ENCODE measurements around the gene AGBL3.
"Not testable (repeated sequence)": the region's sequence is repeated elsewhere in the genome, so short reads cannot be mapped to it uniquely, and the experiment has no call there.

The AGBL3 gene

GRCh38 chr7:135076882-135077281 lies 90.6 kb downstream of the AGBL3 start:
- DNase-seq (ENCODE audit: low spot score), result no peak

- no peak for DNase-seq (ENCODE audit: low spot score)
Measured at GRCh38 chr7:135077642-135078041, 91.3 kb downstream of the AGBL3 start.

DNA sequence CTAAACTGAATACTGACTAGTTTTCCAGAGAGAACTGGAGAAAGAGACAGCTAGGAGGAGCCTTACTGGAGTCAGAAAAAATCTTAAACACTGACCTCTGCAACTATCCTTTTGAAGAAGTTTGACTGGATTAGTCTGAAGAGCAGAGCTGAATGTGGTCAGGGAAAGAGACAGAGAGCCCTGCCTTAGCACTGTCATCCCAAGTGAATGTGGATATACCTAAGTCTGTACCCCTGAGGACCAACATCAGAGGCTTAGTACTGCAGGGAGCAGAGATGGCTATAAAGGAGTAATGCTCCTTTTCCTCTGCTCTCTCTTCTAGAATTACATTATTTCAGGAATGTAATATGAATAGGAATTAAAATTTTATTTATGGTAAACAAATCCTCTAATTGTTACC lies 91.7 kb downstream of the AGBL3 start:
- no peak for DNase-seq (ENCODE audit: low spot score)

- no peak for DNase-seq (ENCODE audit: low spot score)
Measured at GRCh38 chr7:135079068-135079467, 92.8 kb downstream of the AGBL3 start.

DNA sequence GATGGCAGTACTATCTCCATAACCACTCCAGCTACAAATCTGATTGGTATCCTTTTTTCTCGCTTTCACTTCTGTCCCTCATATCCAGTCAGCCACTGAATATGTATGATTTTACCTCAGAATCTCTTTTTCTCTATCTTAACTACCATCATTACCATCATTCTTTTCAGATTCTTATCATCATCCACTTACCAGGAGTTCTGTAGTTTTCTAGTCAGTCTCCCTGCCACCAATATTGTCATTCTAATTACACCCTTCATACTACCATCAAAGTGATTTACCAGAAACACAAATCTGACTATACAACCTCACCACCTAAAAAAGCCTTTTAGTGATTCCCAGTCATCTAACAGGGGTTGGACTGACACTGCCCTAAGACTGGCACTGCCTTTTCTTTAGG lies 96.7 kb downstream of the AGBL3 start:
- no peak for DNase-seq (ENCODE audit: low spot score)

- DNase-seq (ENCODE audit: low spot score), result no peak
Measured at GRCh38 chr7:135088566-135088965, 102.3 kb downstream of the AGBL3 start.

GRCh38 chr7:135091717-135092116 lies 105.4 kb downstream of the AGBL3 start:
- DNase-seq (ENCODE audit: low spot score), result no peak

DNA sequence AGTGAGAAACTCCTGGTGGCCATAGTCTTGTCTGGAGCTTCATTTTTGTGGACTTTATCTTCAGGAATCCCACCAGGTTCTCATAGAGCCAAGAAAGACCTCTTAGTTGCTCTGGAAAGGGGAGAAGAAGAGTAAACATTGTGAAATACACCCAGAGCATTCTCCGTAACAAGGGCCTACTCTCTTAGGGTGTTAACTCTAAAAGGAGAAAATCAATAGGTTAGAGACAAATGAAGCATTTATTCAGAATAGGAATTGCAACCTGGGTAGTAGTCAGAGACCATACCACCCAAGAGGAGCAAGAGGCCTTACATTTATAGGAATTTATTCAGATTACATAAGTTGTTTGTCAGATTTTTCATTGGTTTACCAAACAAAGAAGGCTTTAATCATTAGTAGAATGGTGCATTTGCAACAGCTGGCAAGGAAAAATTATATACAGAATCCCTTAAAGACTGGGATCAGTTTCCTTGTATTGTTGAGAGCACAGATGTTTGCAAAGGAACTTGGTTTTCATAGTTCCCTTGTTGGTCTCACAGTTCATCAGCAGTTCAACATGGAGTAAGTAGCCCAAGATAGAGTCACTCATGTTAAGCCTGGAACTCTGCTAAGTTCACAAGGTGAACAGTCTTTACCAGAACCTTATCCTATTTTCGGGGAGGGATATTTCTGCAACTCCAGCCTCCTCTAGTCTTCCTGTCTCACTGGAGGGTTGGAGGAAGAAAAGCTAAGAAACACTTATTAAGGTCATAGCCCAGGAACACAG lies 108.3 kb downstream of the AGBL3 start:
- no peak for DNase-seq (ENCODE audit: low spot score)

- no peak for DNase-seq (ENCODE audit: low spot score)
Measured at GRCh38 chr7:135095450-135095849, 109.1 kb downstream of the AGBL3 start.

DNA sequence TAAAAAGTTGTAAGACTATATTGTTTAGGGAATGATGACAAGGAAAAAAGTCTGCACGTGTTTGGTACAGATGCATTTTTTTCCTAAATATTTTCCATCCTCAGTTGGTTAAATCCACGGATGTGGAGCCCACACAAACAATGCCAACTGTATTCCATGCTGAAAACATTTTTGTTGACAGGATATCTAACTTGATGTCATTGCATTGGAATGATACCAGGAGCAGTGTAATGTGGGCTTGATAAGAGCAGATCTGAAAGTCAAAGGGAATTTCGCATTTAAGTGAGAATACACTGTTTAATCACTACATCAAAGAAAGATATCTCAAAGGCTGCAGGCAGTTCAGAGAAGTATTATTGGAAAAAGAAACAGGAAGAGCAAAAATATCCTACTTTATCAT lies 112.1 kb downstream of the AGBL3 start:
- DNase-seq (ENCODE audit: low spot score), result no peak

- DNase-seq (ENCODE audit: low spot score), result no peak
Measured at GRCh38 chr7:135100856-135101255, 114.5 kb downstream of the AGBL3 start.

GRCh38 chr7:135102372-135102771 lies 116.1 kb downstream of the AGBL3 start:
- no peak for DNase-seq (ENCODE audit: low spot score)

DNA sequence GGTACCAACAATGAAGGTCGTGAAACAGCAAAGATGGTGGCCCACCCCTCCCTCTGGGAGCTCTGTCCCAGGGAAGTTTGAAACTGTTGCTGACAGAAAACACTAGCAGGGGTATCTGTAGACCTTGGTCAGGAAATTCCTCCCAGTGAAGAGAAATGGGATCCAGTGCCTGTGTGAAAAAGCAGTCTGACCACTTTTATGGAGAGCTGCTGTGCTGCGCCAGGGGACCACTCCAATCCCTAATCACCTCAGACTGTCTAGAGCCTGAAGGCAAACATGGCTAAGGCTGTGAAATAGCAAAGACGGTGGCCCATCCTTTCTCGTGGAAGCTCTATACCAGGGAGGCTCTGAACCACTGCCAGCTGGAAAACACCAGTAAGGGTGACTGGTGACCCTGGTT lies 123.3 kb downstream of the AGBL3 start:
- no peak for DNase-seq (ENCODE audit: low spot score)

GRCh38 chr7:135109976-135110375 lies 123.7 kb downstream of the AGBL3 start:
- no peak for DNase-seq (ENCODE audit: low spot score)

DNA sequence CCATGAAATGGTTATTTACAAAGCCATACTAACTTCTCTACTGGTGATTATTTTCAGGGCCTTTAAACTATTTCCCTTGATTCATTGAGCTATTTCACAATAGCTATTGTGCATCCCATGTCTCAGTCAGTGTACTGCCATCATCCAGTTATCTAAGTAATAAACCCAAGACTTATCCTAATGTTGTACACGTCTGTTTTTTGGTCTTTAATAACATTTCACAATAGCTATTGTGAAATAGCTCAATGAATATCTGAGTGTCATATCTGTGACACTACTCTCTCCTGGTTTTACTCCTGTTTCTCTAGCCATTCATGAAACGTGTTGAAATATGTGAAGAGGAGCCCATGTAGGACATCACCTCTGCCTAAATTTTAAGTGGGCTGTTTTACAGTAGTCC lies 125.1 kb downstream of the AGBL3 start:
- no peak for DNase-seq (ENCODE audit: low spot score)

GRCh38 chr7:135114622-135115021 lies 128.3 kb downstream of the AGBL3 start:
- DNase-seq (ENCODE audit: low spot score), result no peak

DNA sequence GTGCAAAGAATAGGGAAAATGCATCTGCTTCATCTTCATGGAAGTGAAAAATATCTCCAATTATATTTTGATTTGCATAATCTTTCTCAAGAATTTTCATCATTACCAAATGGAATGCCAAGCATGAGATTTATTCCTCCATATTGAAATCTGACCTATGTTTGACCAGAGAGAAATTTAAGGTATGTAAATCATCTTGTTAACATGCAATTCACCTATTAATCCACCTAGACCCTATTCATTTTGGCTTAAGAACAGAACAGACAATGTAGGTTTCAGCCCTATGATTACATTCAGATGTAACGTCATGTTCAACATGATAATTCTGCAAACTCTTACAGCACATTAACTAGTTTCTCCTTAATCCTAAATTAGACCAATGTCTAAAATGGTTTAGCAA lies 130.8 kb downstream of the AGBL3 start:
- no peak for DNase-seq (ENCODE audit: low spot score)

GRCh38 chr7:135121868-135122267 lies 135.6 kb downstream of the AGBL3 start:
- no peak for DNase-seq (ENCODE audit: low spot score)

DNA sequence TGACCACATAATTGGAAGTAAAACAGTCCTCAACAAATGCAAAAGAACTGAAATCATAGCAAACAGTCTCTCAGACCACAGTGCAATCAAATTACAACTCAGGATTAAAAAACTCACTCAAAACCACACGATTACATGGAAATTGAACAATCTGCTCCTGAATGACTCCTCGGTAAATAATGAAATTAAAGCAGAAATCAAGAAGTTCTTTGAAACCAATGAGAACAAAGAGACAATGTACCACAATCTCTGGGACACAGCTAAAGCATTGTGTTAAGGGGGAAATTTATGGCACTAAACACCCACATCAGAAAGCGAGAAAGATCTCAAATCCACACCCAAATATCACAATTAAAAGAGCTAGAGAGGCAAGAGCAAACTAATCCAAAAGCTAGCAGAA lies 138.3 kb downstream of the AGBL3 start:
- not testable (repeated sequence) for DNase-seq (ENCODE audit: low spot score)

DNA sequence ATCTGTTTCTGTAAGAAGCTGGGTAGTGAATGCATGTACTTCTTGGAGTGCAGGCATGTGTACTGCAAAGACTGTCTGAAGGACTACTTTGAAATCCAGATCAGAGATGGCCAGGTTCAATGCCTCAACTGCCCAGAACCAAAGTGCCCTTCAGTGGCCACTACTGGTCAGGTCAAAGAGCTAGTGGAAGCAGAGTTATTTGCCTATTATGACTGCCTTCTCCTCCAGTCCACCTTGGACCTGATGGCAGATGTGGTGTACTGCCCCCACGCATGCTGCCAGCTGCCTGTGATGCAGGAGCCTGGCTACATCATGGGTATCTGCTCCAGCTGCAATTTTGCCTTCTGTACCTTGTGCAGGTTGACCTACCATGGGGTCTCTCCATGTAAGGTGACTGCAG lies 142.6 kb downstream of the AGBL3 start:
- DNase-seq (ENCODE audit: low spot score), result no peak

DNA sequence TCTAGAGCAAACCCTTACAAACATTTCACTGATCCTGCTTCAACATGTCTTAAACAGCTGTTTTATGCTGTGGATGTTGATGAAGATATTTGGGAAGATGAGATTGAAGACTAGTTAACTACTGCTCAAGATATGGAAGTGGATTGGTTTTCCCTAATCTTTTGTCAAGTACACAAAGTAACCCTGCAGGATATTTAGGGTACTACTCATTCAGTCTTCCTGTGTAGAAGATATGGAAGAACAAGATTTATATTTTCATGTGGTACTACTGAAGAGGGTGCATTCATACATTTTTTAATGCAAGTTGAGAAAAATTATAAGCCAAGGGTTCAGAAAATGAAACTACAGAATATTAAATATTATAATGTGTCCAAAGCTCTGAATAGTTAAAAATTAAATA lies 143.3 kb downstream of the AGBL3 start:
- no peak for DNase-seq (ENCODE audit: low spot score)

- no peak for DNase-seq (ENCODE audit: low spot score)
Measured at GRCh38 chr7:135143885-135144668, 157.8 kb downstream of the AGBL3 start.

- no peak for DNase-seq (ENCODE audit: low spot score)
Measured at GRCh38 chr7:135147341-135147898, 161.1 kb downstream of the AGBL3 start.

Data from left forelimb (tissue), 1 donor.